ENCODE results near the gene LRIT1.

LRIT1 gene

DNA sequence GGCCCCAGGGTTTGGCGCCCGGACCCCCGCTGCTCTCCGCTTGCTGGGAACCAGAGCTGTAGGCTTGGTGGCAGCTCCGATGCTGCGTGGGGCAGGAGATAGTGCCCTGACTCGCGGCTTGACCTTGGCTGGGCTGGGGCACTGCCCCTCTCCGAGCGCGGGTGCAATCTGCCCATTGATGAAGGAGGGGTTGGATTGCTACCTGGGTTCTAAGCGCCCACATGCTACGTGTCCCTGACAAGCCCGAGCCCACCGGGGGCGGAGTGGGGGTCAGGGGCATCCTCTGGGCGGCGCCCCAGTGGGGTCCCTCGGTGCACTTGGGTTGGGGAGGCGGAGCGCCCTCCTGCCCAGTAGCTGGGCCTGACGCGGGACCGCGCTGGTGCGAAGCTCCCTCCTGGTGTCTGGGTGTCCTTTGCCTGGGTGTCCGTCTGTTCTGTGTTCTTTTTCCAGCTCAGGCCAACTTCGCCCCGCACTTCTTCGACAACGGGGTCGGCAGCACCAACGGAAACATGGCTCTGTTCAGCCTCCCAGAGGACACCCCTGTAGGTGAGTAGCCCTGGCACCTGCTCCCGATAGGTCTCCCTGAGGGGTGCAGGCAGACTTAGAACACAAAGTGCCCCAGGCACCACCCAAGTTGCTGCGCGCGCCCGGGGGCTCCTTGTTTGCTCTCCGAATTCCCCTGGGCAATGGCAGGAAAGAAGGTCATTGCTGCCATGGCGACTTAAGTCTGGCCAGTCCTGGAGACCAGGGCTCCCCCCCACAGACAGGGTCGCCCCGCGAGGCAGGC is 46.1 kb downstream of the LRIT1 start:
- Histone ChIP-seq H3K4me3 (no peak overlapping the region), H3K27ac (no peak overlapping the region), H3K36me3 (ENCODE audit: insufficient read depth, low read length) (no peaks in the 10 kb centered on the region), H3K9ac (ENCODE audit: insufficient read length) (no peak overlapping the region), H3K9me3 (ENCODE audit: low read depth, low read length) (no peaks in the 10 kb centered on the region)
- no peak for TF ChIP-seq POLR2AphosphoS5 (IDR thresholded peaks at IDR 0.05; ENCODE audit: borderline replicate concordance, low read depth, low read length)
- no peak for TF ChIP-seq EZH2 (IDR thresholded peaks at IDR 0.05)
- no peak for TF ChIP-seq FOXP2 (optimal IDR thresholded peaks at IDR 0.05; ENCODE audit: control extremely low read depth, extremely low read length, insufficient read depth)
- DNase-seq (ENCODE audit: low read depth, low spot score): no peak

DNA sequence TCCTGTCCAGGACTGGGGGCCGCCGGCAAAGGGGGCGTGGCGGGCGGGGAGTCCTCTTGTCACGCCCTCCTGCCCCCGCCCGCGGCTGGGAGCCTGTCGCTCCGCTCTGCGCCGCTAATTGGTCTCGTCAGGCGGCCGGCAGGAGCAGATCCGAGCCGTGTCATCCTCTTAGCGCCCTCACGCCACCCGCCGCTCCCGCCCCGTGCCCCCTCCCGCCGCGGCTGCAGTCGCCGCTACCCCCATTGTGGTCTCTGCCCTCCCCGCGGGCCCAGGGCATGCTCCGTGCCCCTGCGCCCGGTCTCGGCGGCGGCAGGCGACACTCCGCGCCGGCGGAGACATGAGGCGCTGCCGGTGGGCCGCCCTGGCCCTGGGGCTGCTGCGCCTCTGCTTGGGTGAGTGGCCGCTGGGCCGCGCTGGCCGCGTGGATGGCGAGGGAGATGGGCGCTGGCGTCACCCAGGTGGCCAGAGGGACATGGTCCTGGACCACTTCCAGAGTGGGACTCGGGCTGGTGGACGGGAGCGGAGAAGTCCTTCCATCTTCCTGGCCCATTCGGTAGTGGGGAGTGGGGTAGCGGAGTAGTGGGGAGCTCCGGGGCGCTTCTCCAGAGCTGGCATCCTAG is 46.8 kb downstream of the LRIT1 start, which contains the start of gene CDHR1:
CDHR1 (plus strand) TSS at position 114 of the 620 bp plus-strand sequence; CDS start at position 338, 224 bp downstream.
- no peaks in the 10 kb centered on the region for H3K9me3 ChIP-seq (ENCODE audit: low read depth, low read length)
- no peak for DNase-seq (ENCODE audit: low read depth, low spot score)
- TF ChIP-seq EZH2 (IDR thresholded peaks at IDR 0.05) (no peak), POLR2AphosphoS5 (IDR thresholded peaks at IDR 0.05; ENCODE audit: borderline replicate concordance, low read depth, low read length) (no peak), FOXP2 (optimal IDR thresholded peaks at IDR 0.05; ENCODE audit: control extremely low read depth, extremely low read length, insufficient read depth) (no peak)
- H3K9ac ChIP-seq (ENCODE audit: insufficient read length): no peak within 1 kb of the TSS
- H3K27ac ChIP-seq: no peak within 1 kb of the TSS
- no peaks in the 10 kb centered on the region for H3K36me3 ChIP-seq (ENCODE audit: insufficient read depth, low read length)
- H3K4me3 ChIP-seq: no peak within 1 kb of the TSS

DNA sequence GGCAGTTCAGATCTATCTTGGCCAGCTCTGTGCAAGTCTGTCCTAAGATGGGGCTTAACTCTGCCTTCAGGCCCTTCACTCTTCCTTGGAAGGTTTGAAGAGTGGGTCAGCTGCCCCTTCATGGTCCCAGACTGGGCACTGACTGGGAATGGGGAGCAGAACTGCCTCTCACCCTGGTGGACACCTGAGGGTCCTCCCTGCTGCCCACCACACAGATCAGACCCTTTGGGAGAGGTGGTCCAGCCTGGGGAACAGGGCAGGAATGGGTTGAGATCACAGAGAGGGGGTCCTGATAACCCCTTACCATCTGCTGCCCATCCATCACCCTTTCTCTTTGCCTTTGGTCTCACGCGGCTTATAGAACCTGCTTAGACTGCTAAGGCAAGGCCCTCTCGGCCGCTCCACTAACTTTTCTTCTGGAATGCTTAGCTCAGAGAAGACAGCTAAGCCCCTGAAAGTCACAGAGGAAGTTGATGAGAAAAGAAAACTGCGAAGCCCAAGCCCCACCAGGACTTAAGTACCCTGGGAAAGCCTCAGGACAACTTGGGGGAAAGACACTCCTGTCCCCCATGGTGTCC is 47.4 kb downstream of the LRIT1 start:
- no peak overlapping the region for H3K4me3 ChIP-seq
- no peak for DNase-seq (ENCODE audit: low read depth, low spot score)
- TF ChIP-seq EZH2 (IDR thresholded peaks at IDR 0.05) (no peak), FOXP2 (optimal IDR thresholded peaks at IDR 0.05; ENCODE audit: control extremely low read depth, extremely low read length, insufficient read depth) (no peak), POLR2AphosphoS5 (IDR thresholded peaks at IDR 0.05; ENCODE audit: borderline replicate concordance, low read depth, low read length) (no peak)
- H3K9me3 ChIP-seq (ENCODE audit: low read depth, low read length): no peaks in the 10 kb centered on the region
- no peaks in the 10 kb centered on the region for H3K36me3 ChIP-seq (ENCODE audit: insufficient read depth, low read length)
- no peak overlapping the region for H3K27ac ChIP-seq
- H3K9ac ChIP-seq (ENCODE audit: insufficient read length): no peak overlapping the region

DNA sequence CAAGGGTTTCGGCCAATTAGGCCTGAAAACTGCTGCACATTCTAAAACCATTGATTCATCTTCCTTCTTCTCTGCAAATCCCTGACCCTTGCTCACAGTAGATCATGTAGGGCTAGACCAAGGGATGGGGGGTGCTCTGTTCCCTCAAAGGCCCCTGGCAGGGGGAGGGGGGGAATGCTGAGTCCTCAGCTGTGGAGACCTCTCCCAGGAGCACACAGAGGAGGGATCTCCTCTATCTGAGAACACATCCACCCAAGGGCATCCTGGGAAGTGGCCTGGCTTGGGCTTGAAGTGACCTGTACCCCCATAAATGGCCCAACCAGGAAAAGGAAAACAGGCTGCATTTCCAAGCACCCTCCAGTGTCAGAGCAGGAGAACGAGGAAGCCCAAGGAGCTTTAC is 48.0 kb downstream of the LRIT1 start:
- TF ChIP-seq FOXP2 (optimal IDR thresholded peaks at IDR 0.05; ENCODE audit: control extremely low read depth, extremely low read length, insufficient read depth) (no peak), POLR2AphosphoS5 (IDR thresholded peaks at IDR 0.05; ENCODE audit: borderline replicate concordance, low read depth, low read length) (no peak), EZH2 (IDR thresholded peaks at IDR 0.05) (no peak)
- no peak for DNase-seq (ENCODE audit: low read depth, low spot score)
- H3K36me3 ChIP-seq (ENCODE audit: insufficient read depth, low read length): no peaks in the 10 kb centered on the region
- H3K9ac ChIP-seq (ENCODE audit: insufficient read length): no peak overlapping the region
- no peak overlapping the region for H3K27ac ChIP-seq
- H3K9me3 ChIP-seq (ENCODE audit: low read depth, low read length): no peaks in the 10 kb centered on the region
- H3K4me3 ChIP-seq: no peak overlapping the region

DNA sequence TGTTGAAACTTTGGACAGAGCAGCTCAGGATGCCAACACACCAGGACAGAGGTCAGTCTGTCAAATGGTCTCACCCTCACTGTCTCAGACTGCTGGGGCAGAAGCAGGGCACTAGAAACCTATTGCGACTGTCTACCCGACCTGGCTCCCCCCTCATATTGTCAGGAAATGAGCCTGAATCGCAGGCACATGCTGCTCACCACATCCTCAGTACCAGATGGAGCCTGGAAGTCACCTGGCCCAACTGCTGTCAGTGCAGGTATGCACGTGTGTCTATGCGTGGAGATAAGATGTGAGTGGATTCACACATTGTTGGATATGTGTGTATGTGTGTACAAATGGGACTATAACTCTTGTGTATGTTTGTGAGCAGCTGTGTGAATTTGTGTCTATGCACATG is 50.2 kb downstream of the LRIT1 start:
- DNase-seq (ENCODE audit: low read depth, low spot score): no peak
- Histone ChIP-seq H3K27ac (no peak overlapping the region), H3K9ac (ENCODE audit: insufficient read length) (no peak overlapping the region), H3K4me3 (no peak overlapping the region), H3K36me3 (ENCODE audit: insufficient read depth, low read length) (no peaks in the 10 kb centered on the region), H3K9me3 (ENCODE audit: low read depth, low read length) (no peaks in the 10 kb centered on the region)
- TF ChIP-seq EZH2 (IDR thresholded peaks at IDR 0.05) (no peak), POLR2AphosphoS5 (IDR thresholded peaks at IDR 0.05; ENCODE audit: borderline replicate concordance, low read depth, low read length) (no peak), FOXP2 (optimal IDR thresholded peaks at IDR 0.05; ENCODE audit: control extremely low read depth, extremely low read length, insufficient read depth) (no peak)

DNA sequence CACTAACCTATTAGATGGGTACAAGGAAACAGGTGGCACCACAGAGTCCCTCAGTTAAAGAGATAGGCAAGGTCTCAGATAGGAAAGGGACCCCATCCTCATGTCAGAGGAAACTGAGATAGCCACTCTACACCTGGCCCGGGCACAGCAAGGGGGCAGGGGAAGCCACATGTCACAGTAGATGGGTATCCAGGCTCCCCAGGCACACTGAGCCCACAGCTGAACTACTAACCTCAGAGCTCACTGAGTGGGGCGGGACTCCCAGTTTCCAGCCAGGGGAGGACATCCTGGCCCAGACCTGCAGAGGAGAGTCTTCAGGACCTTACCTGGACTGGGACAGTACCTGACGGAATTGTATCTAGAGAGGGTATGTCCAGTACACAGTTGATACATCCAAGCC is 50.7 kb downstream of the LRIT1 start:
- Histone ChIP-seq H3K9me3 (ENCODE audit: low read depth, low read length) (no peaks in the 10 kb centered on the region), H3K4me3 (no peak overlapping the region), H3K36me3 (ENCODE audit: insufficient read depth, low read length) (no peaks in the 10 kb centered on the region), H3K27ac (no peak overlapping the region), H3K9ac (ENCODE audit: insufficient read length) (no peak overlapping the region)
- no peak for DNase-seq (ENCODE audit: low read depth, low spot score)
- no peak for TF ChIP-seq EZH2 (IDR thresholded peaks at IDR 0.05)
- no peak for TF ChIP-seq FOXP2 (optimal IDR thresholded peaks at IDR 0.05; ENCODE audit: control extremely low read depth, extremely low read length, insufficient read depth)
- no peak for TF ChIP-seq POLR2AphosphoS5 (IDR thresholded peaks at IDR 0.05; ENCODE audit: borderline replicate concordance, low read depth, low read length)

DNA sequence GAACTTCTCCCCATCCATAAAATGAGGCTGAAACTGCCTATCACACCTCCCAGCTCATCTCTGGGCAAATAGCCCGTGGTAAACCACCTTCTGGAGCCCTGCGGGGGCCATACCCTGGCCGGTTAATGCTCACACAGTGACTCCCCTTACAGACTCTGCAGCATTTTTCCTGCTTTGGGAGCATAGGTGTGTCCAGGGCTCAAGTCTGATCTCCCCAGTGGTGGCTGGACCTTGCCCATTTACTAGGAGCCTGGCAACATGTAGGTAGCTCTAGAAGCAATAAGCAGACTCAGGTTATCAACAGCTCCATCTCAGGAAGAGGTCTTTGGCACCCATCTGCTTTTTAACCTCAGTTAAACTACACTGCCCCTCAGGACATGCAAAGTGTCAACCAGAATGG is 52.5 kb downstream of the LRIT1 start:
- no peak for TF ChIP-seq EZH2 (IDR thresholded peaks at IDR 0.05)
- TF ChIP-seq POLR2AphosphoS5 (IDR thresholded peaks at IDR 0.05; ENCODE audit: borderline replicate concordance, low read depth, low read length): no peak
- TF ChIP-seq FOXP2 (optimal IDR thresholded peaks at IDR 0.05; ENCODE audit: control extremely low read depth, extremely low read length, insufficient read depth): no peak
- H3K27ac ChIP-seq: no peak overlapping the region
- H3K9ac ChIP-seq (ENCODE audit: insufficient read length): no peak overlapping the region
- no peak for DNase-seq (ENCODE audit: low read depth, low spot score)
- no peak overlapping the region for H3K4me3 ChIP-seq
- no peaks in the 10 kb centered on the region for H3K9me3 ChIP-seq (ENCODE audit: low read depth, low read length)
- no peaks in the 10 kb centered on the region for H3K36me3 ChIP-seq (ENCODE audit: insufficient read depth, low read length)

DNA sequence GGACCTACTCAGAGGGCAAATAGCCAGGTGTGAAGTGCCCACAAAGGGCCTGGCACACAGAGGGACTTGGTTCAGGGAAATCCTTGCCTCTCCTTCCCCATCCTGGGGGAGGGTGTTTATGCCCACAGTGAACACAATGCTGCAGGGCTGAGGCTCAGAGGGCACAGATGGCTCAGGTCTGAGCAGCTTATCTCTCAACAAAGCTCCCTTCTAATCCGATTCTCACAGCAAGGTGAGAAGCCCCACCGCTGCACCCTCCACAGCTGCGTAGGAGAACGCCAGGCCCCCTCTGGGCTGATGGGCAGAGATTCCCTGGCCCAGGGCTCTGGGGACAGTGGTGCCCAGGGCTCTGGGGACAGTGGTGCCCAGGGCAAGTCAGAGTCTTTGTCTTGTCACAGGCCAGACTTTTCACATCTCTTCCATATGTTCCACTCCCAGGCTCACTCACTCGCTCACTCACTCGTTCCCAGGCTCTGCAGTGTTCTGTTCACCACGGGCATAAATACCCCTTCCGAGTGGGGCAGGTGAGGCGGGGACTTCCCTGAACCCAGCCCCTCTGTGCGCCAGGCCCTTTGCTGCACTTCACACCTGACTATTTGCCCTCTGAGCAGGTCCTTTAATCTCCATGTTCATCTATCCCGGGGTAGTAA is 55.7 kb downstream of the LRIT1 start:
- TF ChIP-seq POLR2AphosphoS5 (IDR thresholded peaks at IDR 0.05; ENCODE audit: borderline replicate concordance, low read depth, low read length) (no peak), EZH2 (IDR thresholded peaks at IDR 0.05) (no peak), FOXP2 (optimal IDR thresholded peaks at IDR 0.05; ENCODE audit: control extremely low read depth, extremely low read length, insufficient read depth) (no peak)
- Histone ChIP-seq H3K9me3 (ENCODE audit: low read depth, low read length) (no peaks in the 10 kb centered on the region), H3K36me3 (ENCODE audit: insufficient read depth, low read length) (no peaks in the 10 kb centered on the region), H3K9ac (ENCODE audit: insufficient read length) (no peak overlapping the region), H3K27ac (no peak overlapping the region), H3K4me3 (no peak overlapping the region)
- no peak for DNase-seq (ENCODE audit: low read depth, low spot score)

Data from SK-N-MC (cell line).